HS-5 (cell line): ENCODE measurements around the gene SPSB1.

Source experiments
- DNase-seq: peaks from one replicate; pipeline ENCODE4 v3.0.0-alpha.2; 2012; ENCODE audit warnings: low read depth

Gene SPSB1

GRCh38 chr1:9292361-9293240, at the start of gene SPSB1:
SPSB1 (plus strand) TSS chr1:9292894; CDS start chr1:9355892, 62,998 bp downstream.
- no peak for DNase-seq

- DNase-seq, result no peak
Observed at GRCh38 chr1:9243066-9243739, 49.5 kb upstream of the SPSB1 start.

GRCh38 chr1:9244501-9245229, 48.0 kb upstream of the SPSB1 start:
- no peak for DNase-seq

- DNase-seq, result no peak
Observed at GRCh38 chr1:9245230-9245619, 47.5 kb upstream of the SPSB1 start.

- DNase-seq, result no peak
Observed at GRCh38 chr1:9245661-9246060, 47.0 kb upstream of the SPSB1 start.

- no peak for DNase-seq
Observed at GRCh38 chr1:9246215-9246614, 46.5 kb upstream of the SPSB1 start.

GRCh38 chr1:9246841-9247785, 45.6 kb upstream of the SPSB1 start:
- DNase-seq, result no peak

GRCh38 chr1:9247894-9248293, 44.8 kb upstream of the SPSB1 start:
- DNase-seq, result no peak

GRCh38 chr1:9248341-9249262, 44.1 kb upstream of the SPSB1 start:
- no peak for DNase-seq

GRCh38 chr1:9249263-9249533, 43.5 kb upstream of the SPSB1 start:
- no peak for DNase-seq

- no peak for DNase-seq
Observed at GRCh38 chr1:9249534-9250410, 42.9 kb upstream of the SPSB1 start.

- no peak for DNase-seq
Observed at GRCh38 chr1:9250411-9251381, 42.0 kb upstream of the SPSB1 start.

- no peak for DNase-seq
Observed at GRCh38 chr1:9251501-9251900, 41.2 kb upstream of the SPSB1 start.

- no peak for DNase-seq
Observed at GRCh38 chr1:9253004-9253403, 39.7 kb upstream of the SPSB1 start.

- DNase-seq, result no peak
Observed at GRCh38 chr1:9253453-9254105, 39.1 kb upstream of the SPSB1 start.

GRCh38 chr1:9256332-9256731, 36.4 kb upstream of the SPSB1 start:
- DNase-seq, result no peak

GRCh38 chr1:9257851-9258250, 34.8 kb upstream of the SPSB1 start:
- DNase-seq, result no peak

- no peak for DNase-seq
Observed at GRCh38 chr1:9258629-9259028, 34.1 kb upstream of the SPSB1 start.
